ENCODE data around the gene TEX51.

DNA sequence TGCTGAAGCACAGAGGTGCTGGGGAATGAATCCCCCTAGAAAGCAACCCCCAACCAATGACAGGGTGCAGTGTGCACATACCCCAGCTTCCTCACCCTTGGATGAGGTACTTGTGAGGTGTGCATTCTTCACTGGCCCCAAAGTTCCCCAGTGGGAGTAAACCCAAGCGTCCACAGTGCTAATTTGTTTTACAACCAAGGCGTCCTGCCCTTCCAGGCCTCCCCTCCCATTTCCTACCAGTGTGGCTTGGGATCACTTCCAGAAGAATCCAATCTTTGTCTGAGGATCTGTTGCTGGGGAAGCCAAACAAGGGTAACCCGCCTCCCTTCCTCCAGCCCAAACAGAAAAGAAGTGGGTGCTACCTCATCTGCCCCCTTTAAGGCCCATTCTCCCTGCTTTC, 40.3 kb upstream of the TEX51 start:
- no peak for TF ChIP-seq POLR2A (IDR thresholded peaks at IDR 0.05; ENCODE audit: low read length)
- TF ChIP-seq GATA1 (IDR thresholded peaks at IDR 0.05; ENCODE audit: low read depth, low read length) = no peak

All from erythroblast (primary cell).